K562 (cell line): ENCODE data around the gene ESR2. TPM values are rescaled to one million over a fixed set of nuclear protein-coding genes. Genes with fewer than 3 reads are reported as not detected.
A peak's percentile ranks its signal among the peaks of the same experiment; 100 is the strongest.

Source experiments
- BRF2 ChIP-seq: IDR thresholded peaks from 3 replicates; pipeline ENCODE4 v1.6.1; 2011; ENCODE audit warnings: borderline replicate concordance, mild to moderate bottlenecking; ENCODE audit not compliant: insufficient read length, insufficient read depth
- CBX5 ChIP-seq: IDR thresholded peaks from 2 replicates; pipeline ENCODE4 v1.6.1; 2014; ENCODE audit warnings: low read depth, borderline replicate concordance
- HIVEP1 ChIP-seq: fragments of 250-450 bp; sonication (Bioruptor Pico); IDR thresholded peaks from 2 replicates; pipeline ENCODE4 v1.4.0; 2020; ENCODE audit warnings: mild to moderate bottlenecking
- HMGXB4 ChIP-seq: sonication (generic); formaldehyde crosslinking; IDR thresholded peaks from 2 replicates; pipeline ENCODE4 v1.8.1; 2023; ENCODE audit warnings: mild to moderate bottlenecking, missing genetic modification reagents
- HNRNPK ChIP-seq: fragments of 200-400 bp; formaldehyde crosslinking; IDR thresholded peaks from one replicate; pipeline ENCODE4 v1.6.1; 2018; ENCODE audit warnings: mild to moderate bottlenecking, low read depth, low read length; ENCODE audit not compliant: poor library complexity, severe bottlenecking
- MCM3 ChIP-seq: fragments of 450-650 bp; IDR thresholded peaks from 2 replicates; pipeline ENCODE4 v1.6.1; 2016
- POLR2G ChIP-seq: fragments of 200-400 bp; formaldehyde crosslinking; IDR thresholded peaks from 2 replicates; pipeline ENCODE4 v1.6.1; 2017; ENCODE audit warnings: low read depth, mild to moderate bottlenecking, antibody characterized with exemption, low read length, moderate library complexity
- POLR3A ChIP-seq: IDR thresholded peaks from 2 replicates; pipeline ENCODE4 v1.6.1; 2011; ENCODE audit warnings: borderline replicate concordance, mild to moderate bottlenecking, moderate library complexity; ENCODE audit not compliant: insufficient read length, insufficient read depth; ENCODE audit errors: extremely low read depth
- RERE ChIP-seq: sonication (generic); formaldehyde crosslinking; IDR thresholded peaks from 2 replicates; pipeline ENCODE4 v1.8.0; 2023; ENCODE audit warnings: missing genetic modification reagents, mild to moderate bottlenecking, borderline replicate concordance
- SOX6 ChIP-seq: fragments of 450-650 bp; IDR thresholded peaks from 2 replicates; pipeline ENCODE4 v1.6.1; 2014; ENCODE audit warnings: mild to moderate bottlenecking
- TEAD1 ChIP-seq, 2 experiments: fragments of 450-650 bp in 1 of 2; sonication (generic) in 1 of 2; formaldehyde crosslinking; IDR thresholded peaks; 2 replicates each; pipeline versions ENCODE4 v1.4.0 to v1.8.0; 2020 to 2022; ENCODE audit warnings: mild to moderate bottlenecking in 2 of 2, missing genetic modification reagents in 1 of 2
- TRIM24 ChIP-seq, 2 experiments: fragments of 450-650 bp; IDR thresholded peaks; 2 replicates each; pipeline ENCODE4 v1.6.1; 2016
- ZNF695 ChIP-seq: fragments of 450-650 bp; formaldehyde crosslinking; IDR thresholded peaks from 2 replicates; pipeline ENCODE4 v1.4.0; 2020; ENCODE audit warnings: mild to moderate bottlenecking, moderate library complexity
- ZNF707 ChIP-seq: fragments of 250-450 bp; sonication (Bioruptor Pico); conservative IDR thresholded peaks from 2 replicates; pipeline ENCODE4 v1.8.0; 2022; ENCODE audit warnings: inconsistent platforms, mild to moderate bottlenecking, moderate library complexity
- ZSCAN32 ChIP-seq: fragments of 450-650 bp; formaldehyde crosslinking; IDR thresholded peaks from 2 replicates; pipeline ENCODE4 v1.4.0; 2020; ENCODE audit warnings: mild to moderate bottlenecking, moderate library complexity
- ZZZ3 ChIP-seq: fragments of 450-650 bp; IDR thresholded peaks from 2 replicates; pipeline ENCODE4 v1.6.1; 2016; ENCODE audit warnings: antibody characterized with exemption, mild to moderate bottlenecking, moderate library complexity
- polyA plus RNA-seq, 8 experiments: library from polyadenylated mRNA; depleted of rRNA in 4 of 8; stranded (reverse) in 5 of 8; unstranded in 3 of 8; fragments of >200 nt; fragmentation: Nextera tagmentation in 2 of 8; fragmentation: Illumina TruSeq in 1 of 8; extraction: Ambion mirVana in 2 of 8; extraction: Trizol in 1 of 8; gene quantifications; 2 replicates each; pipeline versions ENCODE4 v1.2.1 to v1.2.3, GENCODE V29; 2011 to 2014; ENCODE audit warnings: inconsistent platforms in 1 of 8, missing spikeins in 1 of 8
- total RNA-seq, 7 experiments: library from RNA; depleted of rRNA in 6 of 7; stranded (reverse); fragments of >200 nt in 6 of 7; fragmentation: Illumina TruSeq in 2 of 7; extraction: Trizol in 2 of 7; gene quantifications; 2 replicates each; pipeline versions ENCODE4 v1.2.1 to v1.2.3, GENCODE V29; 2011 to 2021; ENCODE audit warnings: low replicate concordance in 1 of 7
- TF ChIP-seq, protein P1 (sequence below): fragments of 450-650 bp; IDR thresholded peaks from 2 replicates; pipeline ENCODE4 v1.6.1; 2017; ENCODE audit warnings: mild to moderate bottlenecking, moderate library complexity

Gene ESR2
- total and polyA plus RNA-seq, 9 of the 15 experiments (the other 6 are each of a cell fraction or from before 2014, with no cell fraction given) = 0.07 to 3.8 (median 2.0) TPM

GRCh38 chr14:64279704-64280668, 14.2 kb downstream of the ESR2 start (continued):
- no peak for TF ChIP-seq HMGXB4 (CRISPR knock-in tag)
- TF ChIP-seq ZZZ3 = no peak
- TF ChIP-seq BRF2 = no peak
- no peak for TF ChIP-seq MCM3
- TF ChIP-seq CBX5 = no peak
- TF ChIP-seq, protein P1, sequence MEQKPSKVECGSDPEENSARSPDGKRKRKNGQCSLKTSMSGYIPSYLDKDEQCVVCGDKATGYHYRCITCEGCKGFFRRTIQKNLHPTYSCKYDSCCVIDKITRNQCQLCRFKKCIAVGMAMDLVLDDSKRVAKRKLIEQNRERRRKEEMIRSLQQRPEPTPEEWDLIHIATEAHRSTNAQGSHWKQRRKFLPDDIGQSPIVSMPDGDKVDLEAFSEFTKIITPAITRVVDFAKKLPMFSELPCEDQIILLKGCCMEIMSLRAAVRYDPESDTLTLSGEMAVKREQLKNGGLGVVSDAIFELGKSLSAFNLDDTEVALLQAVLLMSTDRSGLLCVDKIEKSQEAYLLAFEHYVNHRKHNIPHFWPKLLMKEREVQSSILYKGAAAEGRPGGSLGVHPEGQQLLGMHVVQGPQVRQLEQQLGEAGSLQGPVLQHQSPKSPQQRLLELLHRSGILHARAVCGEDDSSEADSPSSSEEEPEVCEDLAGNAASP = no peak
- TF ChIP-seq POLR3A = no peak
- no peak for TF ChIP-seq ZNF707 (CRISPR knock-in tag)
- TF ChIP-seq TEAD1 (CRISPR knock-in tag; IDR thresholded peaks at IDR 0.05) = no peak
- TF ChIP-seq SOX6 = peak; percentile 51; the same call in 1 of the 2 replicates
- TF ChIP-seq HNRNPK = no peak
- no peak for TF ChIP-seq ZSCAN32 (CRISPR knock-in tag)
- TF ChIP-seq HIVEP1 (CRISPR knock-in tag) = no peak
- 0 out of 4 replicates have a peak, but pooled peaks of 1 of the 2 experiments have one; percentile 52 for TF ChIP-seq TRIM24 (IDR thresholded peaks at IDR 0.05)
- no peak for TF ChIP-seq ZNF695 (CRISPR knock-in tag)
- TF ChIP-seq RERE (CRISPR knock-in tag) = no peak
- no peak for TF ChIP-seq POLR2G
